ENCODE results near the gene FBXW4. TPM values are rescaled to one million over a fixed set of nuclear protein-coding genes. Genes with fewer than 3 reads are reported as not detected.

FBXW4 gene
- total and polyA plus RNA-seq, 2 of the 8 experiments (the other 6 are each of a cell fraction or from before 2014, with no cell fraction given): 29.0 to 32.8 TPM

DNA sequence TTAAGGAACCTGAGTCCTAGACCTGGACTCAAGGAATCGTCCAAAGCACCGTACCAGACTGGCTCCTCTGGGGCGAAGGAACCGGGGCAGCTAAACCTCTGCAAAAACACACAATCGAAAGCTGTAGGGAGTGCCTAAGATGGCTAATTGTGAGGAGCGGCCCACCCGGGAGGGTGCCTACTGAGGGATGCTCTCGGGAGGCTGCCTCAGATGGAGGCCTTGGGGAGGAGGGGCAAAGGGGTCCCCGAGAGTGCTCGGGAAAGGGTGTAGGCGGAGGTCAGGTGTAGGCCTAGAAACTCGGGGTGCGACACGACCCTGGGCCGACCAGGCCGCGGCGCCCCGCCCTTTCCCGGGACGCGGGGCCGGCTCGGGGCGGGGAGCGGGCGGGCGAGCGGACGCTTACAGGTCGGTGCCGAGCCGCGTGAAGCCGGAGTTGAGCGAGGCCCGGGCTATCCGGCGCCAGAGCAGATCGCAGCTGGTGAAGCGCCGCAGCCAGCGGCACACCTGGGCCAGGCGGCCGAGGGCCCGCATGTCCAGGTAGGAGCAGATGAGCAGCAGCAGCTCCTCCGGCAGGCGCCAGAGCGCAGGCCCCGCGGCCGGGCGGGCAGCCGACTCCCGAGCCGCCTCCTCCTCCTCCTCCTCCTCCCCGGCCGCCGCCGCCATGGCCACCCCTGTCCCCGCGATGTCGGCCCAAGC, 844 bp downstream of the FBXW4 start (continued):
- no peak for TF ChIP-seq RNF2 (IDR thresholded peaks at IDR 0.05; ENCODE audit: borderline replicate concordance, low read depth, low read length, missing control alignments, poor library complexity, severe bottlenecking)
- no peak for TF ChIP-seq GABPA (IDR thresholded peaks at IDR 0.05; ENCODE audit: borderline replicate concordance, insufficient read depth, low read length)
- no peak for TF ChIP-seq SIX5 (IDR thresholded peaks at IDR 0.05; ENCODE audit: low read depth, low read length)
- peak; percentile 36; the same call in 1 of the 2 replicates for TF ChIP-seq BACH1 (IDR thresholded peaks at IDR 0.05; ENCODE audit: low read length)
- TF ChIP-seq SIN3A (conservative IDR thresholded peaks at IDR 0.05 in 1 of 2, IDR thresholded peaks at IDR 0.05 in 1 of 2; ENCODE audit: low read depth in 1 of 2, low read length in 2 of 2): no peak; a peak in 1 of 4 replicates
- TF ChIP-seq YY1 (IDR thresholded peaks at IDR 0.05; ENCODE audit: low read depth, low read length): no peak; the same call in none of the 2 replicates
- no peak for TF ChIP-seq NRF1 (IDR thresholded peaks at IDR 0.05; ENCODE audit: low read depth, low read length)
- TF ChIP-seq HDAC2 (IDR thresholded peaks at IDR 0.05; ENCODE audit: borderline replicate concordance in 1 of 2, low read depth in 2 of 2, low read length in 2 of 2): 0 out of 4 replicates have a peak, but pooled peaks of 1 of the 2 experiments have one; percentile 69
- peak; percentile 74 for TF ChIP-seq KDM4A (IDR thresholded peaks at IDR 0.05; ENCODE audit: low read depth, low read length, severe bottlenecking)
- no peak for TF ChIP-seq CBX5 (IDR thresholded peaks at IDR 0.05; ENCODE audit: low read depth, low read length)
- TF ChIP-seq, protein P1, sequence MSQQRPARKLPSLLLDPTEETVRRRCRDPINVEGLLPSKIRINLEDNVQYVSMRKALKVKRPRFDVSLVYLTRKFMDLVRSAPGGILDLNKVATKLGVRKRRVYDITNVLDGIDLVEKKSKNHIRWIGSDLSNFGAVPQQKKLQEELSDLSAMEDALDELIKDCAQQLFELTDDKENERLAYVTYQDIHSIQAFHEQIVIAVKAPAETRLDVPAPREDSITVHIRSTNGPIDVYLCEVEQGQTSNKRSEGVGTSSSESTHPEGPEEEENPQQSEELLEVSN (IDR thresholded peaks at IDR 0.05): no peak; the same call in 1 of the 2 replicates
- no peak for TF ChIP-seq SP1 (IDR thresholded peaks at IDR 0.05; ENCODE audit: low read depth, low read length)
- TF ChIP-seq RFX5 (IDR thresholded peaks at IDR 0.05; ENCODE audit: borderline replicate concordance, low read depth, low read length): no peak
- TF ChIP-seq TAF1 (IDR thresholded peaks at IDR 0.05; ENCODE audit: low read depth, low read length): peak; percentile 87
- TF ChIP-seq, protein P2, sequence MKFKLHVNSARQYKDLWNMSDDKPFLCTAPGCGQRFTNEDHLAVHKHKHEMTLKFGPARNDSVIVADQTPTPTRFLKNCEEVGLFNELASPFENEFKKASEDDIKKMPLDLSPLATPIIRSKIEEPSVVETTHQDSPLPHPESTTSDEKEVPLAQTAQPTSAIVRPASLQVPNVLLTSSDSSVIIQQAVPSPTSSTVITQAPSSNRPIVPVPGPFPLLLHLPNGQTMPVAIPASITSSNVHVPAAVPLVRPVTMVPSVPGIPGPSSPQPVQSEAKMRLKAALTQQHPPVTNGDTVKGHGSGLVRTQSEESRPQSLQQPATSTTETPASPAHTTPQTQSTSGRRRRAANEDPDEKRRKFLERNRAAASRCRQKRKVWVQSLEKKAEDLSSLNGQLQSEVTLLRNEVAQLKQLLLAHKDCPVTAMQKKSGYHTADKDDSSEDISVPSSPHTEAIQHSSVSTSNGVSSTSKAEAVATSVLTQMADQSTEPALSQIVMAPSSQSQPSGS (IDR thresholded peaks at IDR 0.05; ENCODE audit: low read length): no peak
- TF ChIP-seq JUND (IDR thresholded peaks at IDR 0.05; ENCODE audit: low read length): no peak
- TF ChIP-seq TEAD4 (IDR thresholded peaks at IDR 0.05; ENCODE audit: low read depth, low read length): no peak
- TF ChIP-seq EP300 (IDR thresholded peaks at IDR 0.05; ENCODE audit: borderline replicate concordance in 1 of 2, low read depth in 2 of 2, low read length in 2 of 2): no peak
- TF ChIP-seq JUN (IDR thresholded peaks at IDR 0.05; ENCODE audit: low read depth, low read length): no peak
- TF ChIP-seq GTF2F1 (IDR thresholded peaks at IDR 0.05; ENCODE audit: borderline replicate concordance, low read depth, low read length): no peak
- peak; percentile 38; the same call in 1 of the 2 replicates for TF ChIP-seq TBP (IDR thresholded peaks at IDR 0.05; ENCODE audit: low read depth, low read length)

Measured in H1 (cell line).